H1 (cell line): ENCODE data around the gene RABEP1. TPM values are rescaled to one million over a fixed set of nuclear protein-coding genes. Genes with fewer than 3 reads are reported as not detected.

Source experiments
- CTCF ChIA-PET: fragments of 300-600 bp; sonication (Branson Sonifier 250); formaldehyde crosslinking; loops from one replicate; lab custom pipeline; 2021; ENCODE audit not compliant: partially characterized antibody; lab: Charles Lee
- POLR2A ChIA-PET: fragments of 300-600 bp; sonication (Branson Sonifier 250); formaldehyde crosslinking; loops from one replicate; lab custom pipeline; 2021; ENCODE audit warnings: inconsistent platforms; ENCODE audit not compliant: partially characterized antibody; lab: Charles Lee
- DNase-seq, 2 experiments: peaks; one replicate each; pipeline versions ENCODE4 v3.0.0 to v3.0.0-alpha.2; 2010 to 2022; ENCODE audit warnings: low spot score in 2 of 2, low read depth in 1 of 2, mixed read lengths in 1 of 2
- FAIRE-seq: peaks from 2 replicates; lab custom pipeline; 2011; peaks lifted over from hg19 to GRCh38; lab: Jason Lieb, UNC
- H2AFZ ChIP-seq: 2 replicates; pipeline ENCODE4 v1.8.1; 2012; ENCODE audit warnings: low read length, inconsistent platforms
- H2AK5ac ChIP-seq: 2 replicates; pipeline ENCODE4 v1.6.1; 2013; ENCODE audit warnings: low read depth, low read length
- H2BK120ac ChIP-seq: replicated peaks from 2 replicates; pipeline ENCODE3; 2013; ENCODE audit warnings: low read depth, low read length, inconsistent platforms
- H2BK12ac ChIP-seq: 2 replicates; pipeline ENCODE4 v1.6.1; 2013; ENCODE audit warnings: low read depth, low read length
- H2BK15ac ChIP-seq: 2 replicates; pipeline ENCODE4 v1.6.1; 2013; ENCODE audit warnings: low read length
- H2BK20ac ChIP-seq: 2 replicates; pipeline ENCODE4 v1.6.1; 2013; ENCODE audit warnings: low read length
- H2BK5ac ChIP-seq: 2 replicates; pipeline ENCODE4 v1.6.1; 2013; ENCODE audit warnings: low read depth, low read length
- H3K14ac ChIP-seq: 2 replicates; pipeline ENCODE4 v1.6.1; 2013; ENCODE audit warnings: inconsistent platforms; ENCODE audit not compliant: insufficient read length
- H3K18ac ChIP-seq: 2 replicates; pipeline ENCODE4 v1.6.1; 2013; ENCODE audit warnings: low read length; ENCODE audit errors: extremely low read depth
- H3K23ac ChIP-seq: 2 replicates; pipeline ENCODE4 v1.6.1; 2013; ENCODE audit warnings: inconsistent platforms; ENCODE audit not compliant: insufficient read length
- H3K23me2 ChIP-seq: 2 replicates; pipeline ENCODE4 v1.6.1; 2013; ENCODE audit warnings: low read depth, low read length
- H3K27ac ChIP-seq: 2 replicates; pipeline ENCODE4 v1.6.1; 2011; ENCODE audit warnings: low read depth, low read length, inconsistent platforms
- H3K27me3 ChIP-seq, 4 experiments: replicated peaks in 1 of 4; 1 replicate in 1 of 4; 2 replicates in 3 of 4; pipeline versions ENCODE4 v1.6.1 to v1.8.1; 2011 to 2013; ENCODE audit warnings: low read length in 3 of 4, mild to moderate bottlenecking in 3 of 4, inconsistent platforms in 2 of 4, mixed read lengths in 2 of 4, moderate library complexity in 1 of 4; ENCODE audit not compliant: control insufficient read depth in 3 of 4, insufficient read depth in 3 of 4; ENCODE audit errors: extremely low read depth in 1 of 4
- H3K36me3 ChIP-seq, 4 experiments: 2 replicates each; pipeline versions ENCODE4 v1.6.1 to v1.8.1; 2011 to 2013; ENCODE audit warnings: mild to moderate bottlenecking in 4 of 4, low read length in 3 of 4, moderate library complexity in 2 of 4, control low read depth in 1 of 4, inconsistent platforms in 1 of 4; ENCODE audit not compliant: insufficient read depth in 4 of 4, control insufficient read depth in 2 of 4
- H3K4ac ChIP-seq: replicated peaks from 2 replicates; pipeline ENCODE3; 2013; ENCODE audit warnings: low read length, low read depth, mixed read lengths, inconsistent platforms; ENCODE audit not compliant: insufficient read length
- H3K4me1 ChIP-seq, 4 experiments: replicated peaks in 1 of 4; 1 replicate in 1 of 4; 2 replicates in 3 of 4; pipeline versions ENCODE4 v1.6.1 to v1.8.1; 2011 to 2013; ENCODE audit warnings: low read length in 3 of 4, inconsistent platforms in 2 of 4, mixed read lengths in 1 of 4; ENCODE audit not compliant: insufficient read depth in 4 of 4, control insufficient read depth in 3 of 4
- H3K4me2 ChIP-seq, 2 experiments: 2 replicates each; pipeline versions ENCODE4 v1.6.1 to v1.8.1; 2011 to 2013; ENCODE audit warnings: low read depth in 2 of 2, low read length in 2 of 2, control low read depth in 1 of 2, inconsistent platforms in 1 of 2, mild to moderate bottlenecking in 1 of 2; ENCODE audit not compliant: insufficient read depth in 1 of 2
- H3K4me3 ChIP-seq, 4 experiments: fragments of 200-600, 300-600 bp in 1 of 4; sonication (generic), shearing (Covaris generic), sonication (Bioruptor Twin) in 1 of 4; 2 replicates each; pipeline versions ENCODE4 v1.5.1 to v1.8.1; 2011 to 2016; ENCODE audit warnings: low read length in 4 of 4, low read depth in 3 of 4, control low read depth in 2 of 4, inconsistent platforms in 2 of 4, mild to moderate bottlenecking in 2 of 4, mixed read lengths in 1 of 4, moderate library complexity in 1 of 4; ENCODE audit not compliant: insufficient read depth in 2 of 4; ENCODE audit errors: extremely low read depth in 1 of 4
- H3K56ac ChIP-seq: replicated peaks from 2 replicates; pipeline ENCODE3; 2013; ENCODE audit warnings: low read depth, mild to moderate bottlenecking, mixed read lengths, low read length, inconsistent platforms; ENCODE audit not compliant: insufficient read length
- H3K79me1 ChIP-seq: 2 replicates; pipeline ENCODE4 v1.6.1; 2013; ENCODE audit warnings: low read depth, low read length, control low read depth
- H3K79me2 ChIP-seq, 2 experiments: 2 replicates each; pipeline versions ENCODE4 v1.6.1 to v1.8.1; 2012 to 2013; ENCODE audit warnings: low read length in 2 of 2, mild to moderate bottlenecking in 2 of 2, inconsistent platforms in 1 of 2; ENCODE audit not compliant: insufficient read depth in 2 of 2, control insufficient read depth in 1 of 2
- H3K9ac ChIP-seq, 4 experiments: replicated peaks in 1 of 4; 1 replicate in 1 of 4; 2 replicates in 3 of 4; pipeline versions ENCODE4 v1.6.1 to v1.8.1; 2011 to 2013; ENCODE audit warnings: low read depth in 3 of 4, low read length in 3 of 4, control low read depth in 2 of 4, mild to moderate bottlenecking in 2 of 4, moderate library complexity in 2 of 4, inconsistent platforms in 1 of 4; ENCODE audit errors: extremely low read depth in 1 of 4
- H3K9me3 ChIP-seq, 2 experiments: 2 replicates each; pipeline versions ENCODE4 v1.6.1 to v1.8.1; 2012 to 2013; ENCODE audit warnings: mild to moderate bottlenecking in 2 of 2, moderate library complexity in 2 of 2, control low read depth in 1 of 2, inconsistent platforms in 1 of 2, low read depth in 1 of 2, low read length in 1 of 2, mixed read lengths in 1 of 2; ENCODE audit not compliant: insufficient read depth in 2 of 2
- H4K20me1 ChIP-seq, 2 experiments: replicated peaks in 1 of 2; 2 replicates each; pipeline versions ENCODE3 to v1.8.1; 2011 to 2013; ENCODE audit warnings: inconsistent platforms in 2 of 2, low read length in 2 of 2, mild to moderate bottlenecking in 1 of 2; ENCODE audit not compliant: insufficient read depth in 2 of 2, control insufficient read depth in 1 of 2
- H4K5ac ChIP-seq: 2 replicates; pipeline ENCODE4 v1.6.1; 2013; ENCODE audit warnings: low read length, low read depth, mixed read lengths, inconsistent platforms; ENCODE audit not compliant: insufficient read length
- H4K8ac ChIP-seq: 2 replicates; pipeline ENCODE4 v1.8.0; 2013; ENCODE audit warnings: mild to moderate bottlenecking, moderate library complexity, low read length, inconsistent platforms; ENCODE audit not compliant: insufficient read depth; ENCODE audit errors: extremely low read depth
- H4K91ac ChIP-seq: replicated peaks from 2 replicates; pipeline ENCODE3; 2013; ENCODE audit warnings: low read length, mixed read lengths, inconsistent platforms; ENCODE audit not compliant: insufficient read length
- BCL11A ChIP-seq, 2 experiments: IDR thresholded peaks; one replicate each; pipeline ENCODE4 v1.6.1; 2011; ENCODE audit warnings: low read depth in 2 of 2, low read length in 2 of 2, mild to moderate bottlenecking in 2 of 2
- CBX8 ChIP-seq: fragments of 300-800, 300-1000 bp; sonication (generic); IDR thresholded peaks from 2 replicates; pipeline ENCODE4 v1.7.1; 2016; ENCODE audit warnings: low read depth, low read length, borderline replicate concordance
- CREB1 ChIP-seq: IDR thresholded peaks from 2 replicates; pipeline ENCODE4 v1.6.1; 2012; ENCODE audit warnings: inconsistent platforms
- EGR1 ChIP-seq: IDR thresholded peaks from 2 replicates; pipeline ENCODE4 v1.6.1; 2011; ENCODE audit warnings: low read depth, low read length, borderline replicate concordance
- GABPA ChIP-seq: IDR thresholded peaks from 2 replicates; pipeline ENCODE4 v1.6.1; 2011; ENCODE audit warnings: mild to moderate bottlenecking, low read length, moderate library complexity, borderline replicate concordance; ENCODE audit not compliant: insufficient read depth
- HDAC2 ChIP-seq, 2 experiments: fragments of 300-600 bp in 1 of 2; sonication (generic) in 1 of 2; IDR thresholded peaks; 2 replicates each; pipeline ENCODE4 v1.6.1; 2011 to 2012; ENCODE audit warnings: low read depth in 2 of 2, low read length in 2 of 2, mild to moderate bottlenecking in 2 of 2, moderate library complexity in 2 of 2, borderline replicate concordance in 1 of 2, inconsistent platforms in 1 of 2
- HDAC6 ChIP-seq: IDR thresholded peaks from one replicate; pipeline ENCODE4 v1.7.1; 2012; ENCODE audit warnings: low read depth, mild to moderate bottlenecking, inconsistent platforms, low read length, moderate library complexity
- JUN ChIP-seq: IDR thresholded peaks from 2 replicates; pipeline ENCODE4 v1.6.1; 2011; ENCODE audit warnings: low read depth, mild to moderate bottlenecking, improper control_type of control experiment, low read length
- KDM5A ChIP-seq: fragments of 200-600 bp; IDR thresholded peaks from 2 replicates; pipeline ENCODE4 v1.7.1; 2012; ENCODE audit warnings: mild to moderate bottlenecking, low read length, inconsistent platforms, mixed read lengths
- POLR2A ChIP-seq, 2 experiments: IDR thresholded peaks; 1 replicate in 1 of 2; 2 replicates in 1 of 2; pipeline ENCODE4 v1.6.1; 2011; ENCODE audit warnings: low read depth in 2 of 2, low read length in 2 of 2, mild to moderate bottlenecking in 2 of 2; ENCODE audit errors: control extremely low read depth in 1 of 2
- SAP30 ChIP-seq: fragments of 300-600 bp; sonication (generic); IDR thresholded peaks from 2 replicates; pipeline ENCODE4 v1.7.1; 2012; ENCODE audit warnings: low read length, moderate library complexity, mild to moderate bottlenecking, inconsistent platforms; ENCODE audit not compliant: insufficient read depth, insufficient replicate concordance
- SP1 ChIP-seq: IDR thresholded peaks from 2 replicates; pipeline ENCODE4 v1.6.1; 2011; ENCODE audit warnings: low read depth, low read length
- TBP ChIP-seq: IDR thresholded peaks from 2 replicates; pipeline ENCODE4 v1.6.1; 2011; ENCODE audit warnings: low read depth, low read length, improper control_type of control experiment
- ZNF274 ChIP-seq: IDR thresholded peaks from 2 replicates; pipeline ENCODE4 v1.7.0; 2012; ENCODE audit warnings: low read length, borderline replicate concordance; ENCODE audit errors: extremely low read depth
- whole genome bisulfite sequencing, 2 experiments: shearing (Covaris generic) in 1 of 2; methylation state at CpG; one replicate each; pipeline versions ENCODE4 v1.1.6 to v1.1.7; 2013 to 2015; ENCODE audit warnings: low lambda C conversion rate in 2 of 2, mixed read lengths in 2 of 2, inconsistent platforms in 1 of 2, low coverage in 1 of 2, missing lambda C conversion rate in 1 of 2; ENCODE audit not compliant: insufficient replicate concordance in 2 of 2, insufficient coverage in 1 of 2, insufficient read length in 1 of 2; ENCODE audit errors: extremely low coverage in 1 of 2, missing lambda C conversion rate in 1 of 2; 5-methylcytosine and 5-hydroxymethylcytosine counted together
- polyA plus RNA-seq, 7 experiments: library from polyadenylated mRNA; depleted of rRNA in 3 of 7; stranded (reverse) in 5 of 7; unstranded in 2 of 7; fragments of >200 nt in 5 of 7; fragments of 200-250 nt in 2 of 7; gene quantifications; 1 replicate in 5 of 7; 2 replicates in 1 of 7; 4 replicates in 1 of 7; pipeline versions ENCODE4 v1.2.1 to v1.2.3, GENCODE V29; 2011 to 2013; ENCODE audit warnings: missing spikeins in 2 of 7, mixed read lengths in 2 of 7
- total RNA-seq: library from RNA; stranded (reverse); fragmentation: NEBNext Ultra II Directional; extraction: Animal tissue kit (Norgen Biotek cat#: 25700); gene quantifications from 2 replicates; pipeline ENCODE4 v1.2.1, GENCODE V29; 2021

The RABEP1 gene
- total and polyA plus RNA-seq, 2 of the 8 experiments (the other 6 are each of a cell fraction or from before 2014, with no cell fraction given), result 8.5 to 52.3 TPM

DNA sequence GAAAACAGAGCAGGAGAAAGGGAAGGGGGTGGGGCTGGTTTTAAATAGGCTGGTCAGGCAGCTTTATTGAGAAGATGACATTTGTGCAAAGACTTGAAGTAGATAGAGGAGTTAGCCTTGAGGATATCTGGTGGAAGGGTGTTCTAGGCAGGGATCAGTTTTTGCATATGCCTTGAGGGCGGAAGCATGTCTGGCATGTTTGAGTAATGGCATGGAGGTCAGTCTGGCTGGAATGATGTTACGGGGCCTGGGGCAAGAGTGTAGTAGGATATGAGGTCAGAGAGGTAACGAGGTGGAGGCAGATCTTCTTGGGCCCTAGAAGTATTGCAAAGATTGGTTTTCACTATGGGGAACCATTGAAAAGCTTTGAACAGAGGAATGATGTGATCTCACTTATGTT lies 4.8 kb downstream of the RABEP1 start:
- Histone ChIP-seq H3K4me3 (no peak overlapping the region), H3K4me1 (peaks cover 1 to 9% (median 7%) of the 10 kb centered on the region in 4 experiments; a peak in 5 of 7 replicates), H3K18ac (no peak overlapping the region), H2BK5ac (0 out of 2 replicates have a peak overlapping the region, but pooled peaks have one; percentile 30), H3K14ac (no peak overlapping the region), H2BK20ac (no peak overlapping the region), H2BK15ac (no peak overlapping the region), H4K91ac (no peak overlapping the region), H3K56ac (no peak overlapping the region), H2BK120ac (no peak overlapping the region), H3K79me2 (peaks cover 11 to 82% of the 10 kb centered on the region in 2 experiments), H4K5ac (no peak overlapping the region), H2AK5ac (no peak overlapping the region), H3K9ac (no peak overlapping the region), H3K27me3 (no peaks in the 10 kb centered on the region), H3K79me1 (peaks cover 7% of the 10 kb centered on the region; the same call in 1 of the 2 replicates), H3K9me3 (no peaks in the 10 kb centered on the region), H2AFZ (no peak overlapping the region), H3K4ac (no peak overlapping the region), H4K20me1 (peaks cover 0 to 2% of the 10 kb centered on the region in 2 experiments), H3K23me2 (peaks cover 4% of the 10 kb centered on the region; the same call in 1 of the 2 replicates), H4K8ac (no peak overlapping the region), H3K36me3 (no peaks in the 10 kb centered on the region), H3K27ac (no peak overlapping the region), H3K4me2 (no peak overlapping the region; a peak in 1 of 4 replicates), H2BK12ac (no peak overlapping the region), H3K23ac (no peak overlapping the region)
- CTCF ChIA-PET, result no interaction called here
- no peak for TF ChIP-seq CREB1
- no peak for TF ChIP-seq CBX8
- no peak for TF ChIP-seq JUN
- TF ChIP-seq ZNF274, result no peak
- TF ChIP-seq SP1, result no peak
- no peak for TF ChIP-seq HDAC6
- TF ChIP-seq SAP30, result no peak
- TF ChIP-seq TBP, result no peak
- TF ChIP-seq BCL11A (IDR thresholded peaks at IDR 0.05; ENCODE audit: low read depth in 2 of 2, low read length in 2 of 2), result no peak
- TF ChIP-seq EGR1, result no peak
- no peak for TF ChIP-seq KDM5A
- no peak for TF ChIP-seq POLR2A (IDR thresholded peaks at IDR 0.05; ENCODE audit: control extremely low read depth in 1 of 2, low read depth in 2 of 2, low read length in 2 of 2)
- TF ChIP-seq HDAC2 (IDR thresholded peaks at IDR 0.05; ENCODE audit: borderline replicate concordance in 1 of 2, low read depth in 2 of 2, low read length in 2 of 2), result no peak
- no peak for TF ChIP-seq GABPA
- DNase-seq (peak in 1 of 2 experiments; percentile 31), FAIRE-seq (no peak)
- POLR2A ChIA-PET, result no interaction called here
- WGBS, 2 experiments, result 89% methylated on average over 3 of the region's 3 CpGs; no CpG with 5 or more reads in 1 of the 2 experiments
